ENCODE measurements around the gene DYNC1I2.

DYNC1I2 gene

GRCh38 chr2:171687287-171688128 lies at the start of gene DYNC1I2:
TSS of gene DYNC1I2 (plus strand) at chr2:171687469. CDS start at chr2:171690156, 2,687 bp downstream.
- H3K27ac Mint-ChIP-seq: peak within 1 kb of the TSS; percentile 80
- peak within 1 kb of the TSS; percentile 88 for H3K4me3 Mint-ChIP-seq
- no peaks in the 10 kb centered on the region for H3K9me3 Mint-ChIP-seq
- H3K36me3 Mint-ChIP-seq (ENCODE audit: low read depth): peaks cover 10% of the 10 kb centered on the region
- H3K27me3 Mint-ChIP-seq (ENCODE audit: low read depth): peaks cover 21% of the 10 kb centered on the region
- peaks cover 23% of the 10 kb centered on the region for H3K4me1 Mint-ChIP-seq (ENCODE audit: low read depth)

- Mint-ChIP-seq H3K9me3 (peaks cover 4% of the 10 kb centered on the region), H3K4me3 (no peak overlapping the region), H3K4me1 (ENCODE audit: low read depth) (no peaks in the 10 kb centered on the region), H3K36me3 (ENCODE audit: low read depth) (no peaks in the 10 kb centered on the region), H3K27me3 (ENCODE audit: low read depth) (peaks cover 52% of the 10 kb centered on the region), H3K27ac (no peak overlapping the region)
Measured at GRCh38 chr2:171651667-171652415, 35.4 kb upstream of the DYNC1I2 start.

GRCh38 chr2:171652416-171652785 lies 34.9 kb upstream of the DYNC1I2 start:
- no peak overlapping the region for H3K4me3 Mint-ChIP-seq
- H3K36me3 Mint-ChIP-seq (ENCODE audit: low read depth): no peaks in the 10 kb centered on the region
- H3K9me3 Mint-ChIP-seq: peaks cover 4% of the 10 kb centered on the region
- H3K4me1 Mint-ChIP-seq (ENCODE audit: low read depth): no peaks in the 10 kb centered on the region
- H3K27me3 Mint-ChIP-seq (ENCODE audit: low read depth): peaks cover 57% of the 10 kb centered on the region
- no peak overlapping the region for H3K27ac Mint-ChIP-seq

- Mint-ChIP-seq H3K27ac (no peak overlapping the region), H3K36me3 (ENCODE audit: low read depth) (no peaks in the 10 kb centered on the region), H3K9me3 (no peaks in the 10 kb centered on the region), H3K4me3 (no peak overlapping the region), H3K27me3 (ENCODE audit: low read depth) (peaks cover 36% of the 10 kb centered on the region), H3K4me1 (ENCODE audit: low read depth) (no peaks in the 10 kb centered on the region)
Measured at GRCh38 chr2:171655586-171655985, 31.7 kb upstream of the DYNC1I2 start.

- Mint-ChIP-seq H3K27me3 (ENCODE audit: low read depth) (peaks cover 51% of the 10 kb centered on the region), H3K4me3 (no peak overlapping the region), H3K36me3 (ENCODE audit: low read depth) (no peaks in the 10 kb centered on the region), H3K27ac (no peak overlapping the region), H3K9me3 (no peaks in the 10 kb centered on the region), H3K4me1 (ENCODE audit: low read depth) (no peaks in the 10 kb centered on the region)
Measured at GRCh38 chr2:171667041-171667440, 20.2 kb upstream of the DYNC1I2 start.

GRCh38 chr2:171668183-171668582 lies 19.1 kb upstream of the DYNC1I2 start:
- Mint-ChIP-seq H3K9me3 (no peaks in the 10 kb centered on the region), H3K36me3 (ENCODE audit: low read depth) (no peaks in the 10 kb centered on the region), H3K27me3 (ENCODE audit: low read depth) (peaks cover 56% of the 10 kb centered on the region), H3K4me3 (no peak overlapping the region), H3K4me1 (ENCODE audit: low read depth) (no peaks in the 10 kb centered on the region), H3K27ac (no peak overlapping the region)

GRCh38 chr2:171669121-171669520 lies 18.1 kb upstream of the DYNC1I2 start:
- Mint-ChIP-seq H3K36me3 (ENCODE audit: low read depth) (no peaks in the 10 kb centered on the region), H3K4me3 (no peak overlapping the region), H3K9me3 (no peaks in the 10 kb centered on the region), H3K27ac (no peak overlapping the region), H3K4me1 (ENCODE audit: low read depth) (no peaks in the 10 kb centered on the region), H3K27me3 (ENCODE audit: low read depth) (peaks cover 54% of the 10 kb centered on the region)

GRCh38 chr2:171670655-171671054 lies 16.6 kb upstream of the DYNC1I2 start:
- Mint-ChIP-seq H3K4me1 (ENCODE audit: low read depth) (no peaks in the 10 kb centered on the region), H3K9me3 (no peaks in the 10 kb centered on the region), H3K27ac (no peak overlapping the region), H3K27me3 (ENCODE audit: low read depth) (peaks cover 45% of the 10 kb centered on the region), H3K36me3 (ENCODE audit: low read depth) (no peaks in the 10 kb centered on the region), H3K4me3 (no peak overlapping the region)

- no peak overlapping the region for H3K4me3 Mint-ChIP-seq
- no peak overlapping the region for H3K27ac Mint-ChIP-seq
- H3K9me3 Mint-ChIP-seq: no peaks in the 10 kb centered on the region
- peaks cover 45% of the 10 kb centered on the region for H3K27me3 Mint-ChIP-seq (ENCODE audit: low read depth)
- no peaks in the 10 kb centered on the region for H3K4me1 Mint-ChIP-seq (ENCODE audit: low read depth)
- H3K36me3 Mint-ChIP-seq (ENCODE audit: low read depth): no peaks in the 10 kb centered on the region
Measured at GRCh38 chr2:171671867-171672266, 15.4 kb upstream of the DYNC1I2 start.

- peaks cover 40% of the 10 kb centered on the region for H3K27me3 Mint-ChIP-seq (ENCODE audit: low read depth)
Measured at GRCh38 chr2:171673905-171674304, 13.4 kb upstream of the DYNC1I2 start.

GRCh38 chr2:171675810-171676345 lies 11.4 kb upstream of the DYNC1I2 start:
- Mint-ChIP-seq H3K36me3 (ENCODE audit: low read depth) (no peaks in the 10 kb centered on the region), H3K27me3 (ENCODE audit: low read depth) (peaks cover 30% of the 10 kb centered on the region), H3K9me3 (no peaks in the 10 kb centered on the region), H3K4me3 (no peak overlapping the region), H3K4me1 (ENCODE audit: low read depth) (no peaks in the 10 kb centered on the region), H3K27ac (no peak overlapping the region)

More at GRCh38 chr2:171673905-171674304, 13.4 kb upstream of the DYNC1I2 start:
- Mint-ChIP-seq H3K9me3 (no peaks in the 10 kb centered on the region), H3K36me3 (ENCODE audit: low read depth) (no peaks in the 10 kb centered on the region), H3K4me1 (ENCODE audit: low read depth) (no peaks in the 10 kb centered on the region), H3K4me3 (no peak overlapping the region), H3K27ac (no peak overlapping the region)

- no peak overlapping the region for H3K27ac Mint-ChIP-seq
- H3K9me3 Mint-ChIP-seq: no peaks in the 10 kb centered on the region
- no peaks in the 10 kb centered on the region for H3K4me1 Mint-ChIP-seq (ENCODE audit: low read depth)
- no peak overlapping the region for H3K4me3 Mint-ChIP-seq
- H3K27me3 Mint-ChIP-seq (ENCODE audit: low read depth): peaks cover 31% of the 10 kb centered on the region
- H3K36me3 Mint-ChIP-seq (ENCODE audit: low read depth): no peaks in the 10 kb centered on the region
Measured at GRCh38 chr2:171678619-171679018, 8.7 kb upstream of the DYNC1I2 start.

GRCh38 chr2:171688129-171688465 lies 828 bp downstream of the DYNC1I2 start:
- peaks cover 16% of the 10 kb centered on the region for H3K27me3 Mint-ChIP-seq (ENCODE audit: low read depth)
- H3K36me3 Mint-ChIP-seq (ENCODE audit: low read depth): peaks cover 14% of the 10 kb centered on the region
- peak overlapping the region; percentile 80 for H3K27ac Mint-ChIP-seq
- peaks cover 23% of the 10 kb centered on the region for H3K4me1 Mint-ChIP-seq (ENCODE audit: low read depth)
- H3K9me3 Mint-ChIP-seq: no peaks in the 10 kb centered on the region
- H3K4me3 Mint-ChIP-seq: peak overlapping the region; percentile 88

- no peaks in the 10 kb centered on the region for H3K9me3 Mint-ChIP-seq
- peaks cover 21% of the 10 kb centered on the region for H3K4me1 Mint-ChIP-seq (ENCODE audit: low read depth)
- no peak overlapping the region for H3K4me3 Mint-ChIP-seq
- no peaks in the 10 kb centered on the region for H3K27me3 Mint-ChIP-seq (ENCODE audit: low read depth)
- H3K36me3 Mint-ChIP-seq (ENCODE audit: low read depth): peaks cover 36% of the 10 kb centered on the region
- no peak overlapping the region for H3K27ac Mint-ChIP-seq
Measured at GRCh38 chr2:171692331-171692730, 5.1 kb downstream of the DYNC1I2 start.
